HepG2 (cell line): Measurements from ENCODE around the gene OPRL1. TPM values are rescaled to one million over a fixed set of nuclear protein-coding genes. Genes with fewer than 3 reads are reported as not detected.

Experiments used
- ARNT2 ChIP-seq: sonication (generic); formaldehyde crosslinking; IDR thresholded peaks from 2 replicates; pipeline ENCODE4 v1.8.0; 2022; ENCODE audit warnings: mild to moderate bottlenecking, low read depth, missing genetic modification reagents, moderate library complexity
- CCAR2 ChIP-seq: fragments of 200-400 bp; formaldehyde crosslinking; optimal IDR thresholded peaks from 2 replicates; pipeline ENCODE3; 2018; ENCODE audit warnings: low read depth, mild to moderate bottlenecking, low read length, moderate library complexity
- DPF2 ChIP-seq: sonication (generic); formaldehyde crosslinking; IDR thresholded peaks from 2 replicates; pipeline ENCODE4 v1.4.0; 2020; ENCODE audit warnings: mild to moderate bottlenecking, low read depth, missing genetic modification reagents, borderline replicate concordance
- FUBP1 ChIP-seq: sonication (generic); formaldehyde crosslinking; IDR thresholded peaks from 2 replicates; pipeline ENCODE4 v1.5.1; 2020; ENCODE audit warnings: missing genetic modification reagents, mild to moderate bottlenecking, borderline replicate concordance
- HCFC1 ChIP-seq: fragments of 150-350 bp; IDR thresholded peaks from 2 replicates; pipeline ENCODE4 v1.6.1; 2014; ENCODE audit warnings: low read depth, low read length
- MTERF4 ChIP-seq: sonication (generic); formaldehyde crosslinking; IDR thresholded peaks from 2 replicates; pipeline ENCODE4 v1.8.0; 2023; ENCODE audit warnings: mild to moderate bottlenecking, missing genetic modification reagents
- NFKBIZ ChIP-seq: IDR thresholded peaks from 2 replicates; pipeline ENCODE4 v1.6.1; 2018; ENCODE audit warnings: missing genetic modification reagents, missing compliant biosample characterization
- PAWR ChIP-seq: sonication (generic); formaldehyde crosslinking; IDR thresholded peaks from 2 replicates; pipeline ENCODE4 v1.4.0; 2020; ENCODE audit warnings: missing genetic modification reagents, mild to moderate bottlenecking, borderline replicate concordance
- POGZ ChIP-seq: sonication (generic); formaldehyde crosslinking; IDR thresholded peaks from 2 replicates; pipeline ENCODE4 v1.4.0; 2020; ENCODE audit warnings: mild to moderate bottlenecking, missing genetic modification reagents
- SOX5 ChIP-seq: IDR thresholded peaks from 2 replicates; pipeline ENCODE4 v1.6.1; 2016; ENCODE audit warnings: borderline replicate concordance
- SOX6 ChIP-seq, 2 experiments: fragments of 450-650 bp in 1 of 2; sonication (generic) in 1 of 2; formaldehyde crosslinking in 1 of 2; IDR thresholded peaks; 2 replicates each; pipeline versions ENCODE4 v1.4.0 to v1.6.1; 2017 to 2020; ENCODE audit warnings: antibody characterized with exemption in 1 of 2, mild to moderate bottlenecking in 1 of 2, missing genetic modification reagents in 1 of 2
- SRSF1 ChIP-seq: fragments of 200-400 bp; formaldehyde crosslinking; optimal IDR thresholded peaks from 2 replicates; pipeline ENCODE3; 2017; ENCODE audit warnings: mild to moderate bottlenecking, low read depth, low read length, moderate library complexity
- TFDP2 ChIP-seq: sonication (generic); formaldehyde crosslinking; IDR thresholded peaks from 2 replicates; pipeline ENCODE4 v1.4.0; 2020; ENCODE audit warnings: missing genetic modification reagents
- TRIM24 ChIP-seq: sonication (generic); formaldehyde crosslinking; IDR thresholded peaks from 2 replicates; pipeline ENCODE4 v1.8.0; 2022; ENCODE audit warnings: mild to moderate bottlenecking, missing genetic modification reagents
- ZBTB37 ChIP-seq: sonication (generic); formaldehyde crosslinking; IDR thresholded peaks from 2 replicates; pipeline ENCODE4 v1.4.0; 2020; ENCODE audit warnings: mild to moderate bottlenecking, missing genetic modification reagents
- ZMYM4 ChIP-seq: sonication (generic); formaldehyde crosslinking; IDR thresholded peaks from 2 replicates; pipeline ENCODE4 v1.8.1; 2023; ENCODE audit warnings: mild to moderate bottlenecking, missing genetic modification reagents
- ZNF414 ChIP-seq: sonication (generic); formaldehyde crosslinking; IDR thresholded peaks from 2 replicates; pipeline ENCODE4 v1.5.0; 2020; ENCODE audit warnings: missing genetic modification reagents
- ZNF446 ChIP-seq: sonication (generic); formaldehyde crosslinking; IDR thresholded peaks from 2 replicates; pipeline ENCODE4 v1.5.0; 2020; ENCODE audit warnings: mild to moderate bottlenecking, missing genetic modification reagents
- ZNF451 ChIP-seq: sonication (generic); formaldehyde crosslinking; IDR thresholded peaks from 2 replicates; pipeline ENCODE4 v1.5.0; 2020; ENCODE audit warnings: mild to moderate bottlenecking, missing genetic modification reagents
- ZNF589 ChIP-seq: sonication (generic); formaldehyde crosslinking; conservative IDR thresholded peaks from 2 replicates; pipeline ENCODE4 v1.8.0; 2022; ENCODE audit warnings: mild to moderate bottlenecking, moderate library complexity, missing genetic modification reagents
- ZNF710 ChIP-seq: sonication (generic); formaldehyde crosslinking; IDR thresholded peaks from 2 replicates; pipeline ENCODE4 v1.5.0; 2020; ENCODE audit warnings: mild to moderate bottlenecking, missing genetic modification reagents, borderline replicate concordance
- ZNF792 ChIP-seq: IDR thresholded peaks from 2 replicates; pipeline ENCODE4 v1.6.1; 2016
- polyA plus RNA-seq, 8 experiments: library from polyadenylated mRNA; depleted of rRNA in 3 of 8; stranded (reverse) in 7 of 8; unstranded in 1 of 8; fragments of >200 nt; fragmentation: Illumina TruSeq in 4 of 8; extraction: Trizol in 4 of 8; gene quantifications; 2 replicates each; pipeline versions ENCODE4 v1.2.1 to v1.2.3, GENCODE V29; 2011 to 2016; ENCODE audit warnings: low read depth in 4 of 8, missing spikeins in 1 of 8, mixed read lengths in 1 of 8; ENCODE audit not compliant: insufficient read depth in 1 of 8
- total RNA-seq, 5 experiments: library from RNA; depleted of rRNA; stranded (reverse); fragments of >200 nt; fragmentation: Illumina TruSeq; extraction: Trizol; gene quantifications; 2 replicates each; pipeline ENCODE4 v1.2.3, GENCODE V29; 2016; ENCODE audit warnings: low read depth in 1 of 5

The OPRL1 gene
- total and polyA plus RNA-seq, 2 of the 13 experiments (the other 11 are each of a cell fraction or from before 2014, with no cell fraction given) = 0.35 to 0.71 TPM

- TF ChIP-seq ZNF589 (CRISPR knock-in tag) (peak; percentile 72), ZNF414 (0 out of 2 replicates have a peak, but pooled peaks have one; percentile 11), ZNF710 (no peak), ARNT2 (CRISPR knock-in tag) (peak; percentile 72; the same call in 1 of the 2 replicates), TRIM24 (CRISPR knock-in tag) (0 out of 2 replicates have a peak, but pooled peaks have one; percentile 29), TFDP2 (no peak), ZNF446 (CRISPR knock-in tag) (peak; percentile 65; the same call in 1 of the 2 replicates), SOX5 (CRISPR knock-in tag) (no peak), ZNF451 (CRISPR knock-in tag) (no peak), ZMYM4 (no peak), NFKBIZ (peak; percentile 59; the same call in 1 of the 2 replicates), DPF2 (CRISPR knock-in tag) (peak; percentile 55; the same call in 1 of the 2 replicates), ZBTB37 (0 out of 2 replicates have a peak, but pooled peaks have one; percentile 61), CCAR2 (no peak), POGZ (peak; percentile 49; the same call in 1 of the 2 replicates), ZNF792 (CRISPR knock-in tag) (no peak), SRSF1 (peak; percentile 97), MTERF4 (CRISPR knock-in tag) (peak; percentile 97), PAWR (CRISPR knock-in tag) (0 out of 2 replicates have a peak, but pooled peaks have one; percentile 65), HCFC1 (no peak), SOX6 (IDR thresholded peaks at IDR 0.05) (no peak), SOX6 (CRISPR knock-in tag; IDR thresholded peaks at IDR 0.05) (0 out of 2 replicates have a peak, but pooled peaks have one; percentile 19), FUBP1 (no peak)
Measured at GRCh38 chr20:64049878-64050260, 30.0 kb upstream of the OPRL1 start (continued).
